Activated naive CD4-positive, alpha-beta T cell treated with anti-CD3 and anti-CD28 coated beads for 36 hours (primary cell): Measurements from ENCODE around the gene OR11H6. TPM values are rescaled to one million over a fixed set of nuclear protein-coding genes. Genes with fewer than 3 reads are reported as not detected.

Experiments used
- total RNA-seq, 2 experiments: library from RNA; stranded (reverse); gene quantifications; one replicate each; pipeline ENCODE4 v1.2.3, GENCODE V29; 2021

OR11H6 gene
- total RNA-seq, 2 experiments from 2014 or later, result not detected

Other genes with a start within 250 kb of the OR11H6 start
- gene OR4K15, start 248.1 kb upstream of the OR11H6 start, total RNA-seq, result not detected
- gene OR4Q2, start 221.5 kb upstream of the OR11H6 start, total RNA-seq, result not detected
- not detected for gene OR4K14, start 204.4 kb upstream of the OR11H6 start, total RNA-seq
- gene OR4K13, start 187.7 kb upstream of the OR11H6 start, total RNA-seq, result not detected
- gene OR4L1, start 163.7 kb upstream of the OR11H6 start, total RNA-seq, result not detected
- gene OR4K17, start 113.0 kb upstream of the OR11H6 start, total RNA-seq, result not detected
- not detected for gene OR4N5, start 84.9 kb upstream of the OR11H6 start, total RNA-seq
- gene OR11G2, start 32.8 kb upstream of the OR11H6 start, total RNA-seq, result not detected
- not detected for gene OR11H7, start 5.3 kb downstream of the OR11H6 start, total RNA-seq
- not detected for gene OR11H4, start 15.6 kb downstream of the OR11H6 start, total RNA-seq
- gene TTC5, start 82.2 kb downstream of the OR11H6 start, total RNA-seq, result 10 to 100 TPM; 15.2 to 18.5 TPM
- gene CCNB1IP1, start 109.6 kb downstream of the OR11H6 start, total RNA-seq, result 10 to 100 TPM; 93.4 to 98.6 TPM
- 10 to 100 TPM; 62.5 to 63.5 TPM for gene PARP2, start 119.9 kb downstream of the OR11H6 start, total RNA-seq
- 10 to 100 TPM; 34.3 to 37.0 TPM for gene TEP1, start 189.8 kb downstream of the OR11H6 start, total RNA-seq
- under 1 TPM; 0.07 to 0.10 TPM for gene KLHL33, start 212.5 kb downstream of the OR11H6 start, total RNA-seq
- 10 to 100 TPM; 35.7 to 36.8 TPM for gene OSGEP, start 231.1 kb downstream of the OR11H6 start, total RNA-seq
- gene APEX1, start 231.5 kb downstream of the OR11H6 start, total RNA-seq, result 100 to 1,000 TPM; 187 to 190 TPM
- 10 to 100 TPM; 31.6 to 32.3 TPM for gene PIP4P1, start 237.7 kb downstream of the OR11H6 start, total RNA-seq
- 100 to 1,000 TPM; 187 to 191 TPM for gene PNP, start 245.7 kb downstream of the OR11H6 start, total RNA-seq